GM10847 (cell line): Measurements from ENCODE around the gene CAPN10.

Experiments used
- POLR2A ChIP-seq: IDR thresholded peaks from 2 replicates; pipeline ENCODE4 v1.6.1; 2011; ENCODE audit not compliant: insufficient read length; ENCODE audit errors: extremely low read depth

CAPN10 gene

GRCh38 chr2:240589850-240590525, 3.5 kb downstream of the CAPN10 start:
- no peak for TF ChIP-seq POLR2A

GRCh38 chr2:240590681-240591111, 4.2 kb downstream of the CAPN10 start:
- no peak for TF ChIP-seq POLR2A

GRCh38 chr2:240591226-240591625, 4.7 kb downstream of the CAPN10 start:
- no peak for TF ChIP-seq POLR2A

- TF ChIP-seq POLR2A, result no peak
Observed at GRCh38 chr2:240591784-240592183, 5.2 kb downstream of the CAPN10 start.

GRCh38 chr2:240593026-240593702, 6.6 kb downstream of the CAPN10 start:
- TF ChIP-seq POLR2A, result no peak

GRCh38 chr2:240593703-240594451, 7.3 kb downstream of the CAPN10 start:
- TF ChIP-seq POLR2A, result no peak

GRCh38 chr2:240594511-240595380, 8.2 kb downstream of the CAPN10 start:
- TF ChIP-seq POLR2A, result no peak

GRCh38 chr2:240595381-240596079, 9.0 kb downstream of the CAPN10 start:
- TF ChIP-seq POLR2A, result no peak

GRCh38 chr2:240596080-240596460, 9.5 kb downstream of the CAPN10 start:
- no peak for TF ChIP-seq POLR2A

GRCh38 chr2:240596491-240596931, 10.0 kb downstream of the CAPN10 start:
- no peak for TF ChIP-seq POLR2A

GRCh38 chr2:240597054-240597418, 10.5 kb downstream of the CAPN10 start:
- TF ChIP-seq POLR2A, result no peak

- no peak for TF ChIP-seq POLR2A
Observed at GRCh38 chr2:240597419-240598181, 11.1 kb downstream of the CAPN10 start.

GRCh38 chr2:240598311-240598911, 11.9 kb downstream of the CAPN10 start:
- TF ChIP-seq POLR2A, result no peak
